KMS-11 (cell line): ENCODE results near the gene ZNF345.

ENCODE experiments used
- H2AFZ ChIP-seq: fragments of 200-600 bp; sonication (generic); 2 replicates; pipeline ENCODE4 v1.6.1; 2016; ENCODE audit warnings: antibody characterized with exemption, mixed run types, low read depth
- H3K27ac ChIP-seq: fragments of 200-600 bp; sonication (generic); 2 replicates; pipeline ENCODE4 v1.6.1; 2016; ENCODE audit warnings: mild to moderate bottlenecking, mixed run types
- H3K27me3 ChIP-seq: fragments of 200-600 bp; sonication (generic); 2 replicates; pipeline ENCODE4 v1.6.1; 2017; ENCODE audit warnings: mild to moderate bottlenecking, low read depth, mixed run types, moderate library complexity; ENCODE audit not compliant: insufficient read depth
- H3K36me3 ChIP-seq: fragments of 200-600 bp; sonication (generic); 2 replicates; pipeline ENCODE4 v1.6.1; 2017; ENCODE audit warnings: mild to moderate bottlenecking, mixed run types; ENCODE audit not compliant: insufficient read depth
- H3K4me1 ChIP-seq: fragments of 200-600 bp; sonication (generic); 2 replicates; pipeline ENCODE4 v1.6.1; 2016; ENCODE audit warnings: mild to moderate bottlenecking, low read depth, mixed run types; ENCODE audit not compliant: poor library complexity, severe bottlenecking
- H3K4me2 ChIP-seq: fragments of 200-600 bp; sonication (generic); 2 replicates; pipeline ENCODE4 v1.7.0; 2016; ENCODE audit warnings: mild to moderate bottlenecking, mixed run types
- H3K4me3 ChIP-seq: fragments of 200-600 bp; sonication (generic); IDR thresholded peaks from 2 replicates; pipeline ENCODE4 v1.6.1; 2017; ENCODE audit warnings: low read depth, low read length, mixed read lengths; ENCODE audit not compliant: insufficient read depth
- H3K79me2 ChIP-seq: fragments of 200-600 bp; sonication (generic); 2 replicates; pipeline ENCODE4 v1.6.1; 2016; ENCODE audit warnings: low read depth, mixed run types; ENCODE audit not compliant: insufficient read depth
- H3K9ac ChIP-seq: fragments of 200-600 bp; sonication (generic); 2 replicates; pipeline ENCODE4 v1.6.1; 2016; ENCODE audit warnings: mild to moderate bottlenecking, mixed run types
- H4K20me1 ChIP-seq: fragments of 200-600 bp; sonication (generic); 2 replicates; pipeline ENCODE4 v1.6.1; 2016; ENCODE audit warnings: mild to moderate bottlenecking, mixed run types; ENCODE audit not compliant: insufficient read depth
- TF ChIP-seq, protein P1 (sequence below): fragments of 200-600 bp; sonication (generic); conservative IDR thresholded peaks from 2 replicates; pipeline ENCODE4 v1.6.1; 2017; ENCODE audit warnings: low read depth, mild to moderate bottlenecking, antibody characterized with exemption, low read length, moderate library complexity, mixed read lengths

ZNF345 gene

DNA sequence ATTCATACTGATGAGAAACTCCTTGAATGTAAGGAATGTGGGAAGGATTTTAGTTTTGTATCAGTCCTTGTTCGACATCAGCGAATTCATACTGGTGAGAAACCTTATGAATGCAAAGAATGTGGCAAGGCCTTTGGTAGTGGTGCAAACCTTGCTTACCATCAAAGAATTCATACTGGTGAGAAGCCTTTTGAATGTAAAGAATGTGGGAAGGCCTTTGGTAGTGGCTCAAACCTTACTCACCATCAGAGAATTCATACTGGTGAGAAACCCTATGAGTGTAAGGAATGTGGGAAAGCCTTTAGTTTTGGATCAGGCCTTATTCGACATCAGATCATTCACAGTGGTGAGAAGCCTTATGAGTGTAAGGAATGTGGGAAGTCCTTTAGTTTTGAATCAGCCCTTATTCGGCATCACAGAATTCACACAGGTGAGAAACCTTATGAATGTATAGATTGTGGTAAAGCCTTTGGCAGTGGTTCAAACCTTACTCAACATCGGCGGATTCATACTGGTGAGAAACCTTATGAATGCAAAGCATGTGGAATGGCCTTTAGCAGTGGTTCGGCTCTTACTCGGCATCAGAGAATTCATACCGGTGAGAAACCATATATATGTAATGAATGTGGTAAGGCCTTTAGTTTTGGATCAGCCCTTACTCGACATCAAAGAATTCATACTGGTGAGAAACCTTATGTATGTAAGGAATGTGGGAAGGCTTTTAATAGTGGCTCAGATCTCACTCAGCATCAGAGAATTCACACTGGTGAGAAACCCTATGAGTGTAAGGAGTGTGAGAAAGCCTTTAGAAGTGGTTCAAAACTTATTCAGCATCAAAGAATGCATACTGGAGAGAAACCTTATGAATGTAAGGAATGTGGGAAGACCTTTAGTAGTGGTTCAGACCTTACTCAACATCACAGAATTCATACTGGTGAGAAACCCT is 26.6 kb downstream of the ZNF345 start:
- Histone ChIP-seq H3K79me2 (no peaks in the 10 kb centered on the region), H3K27ac (no peak overlapping the region), H4K20me1 (no peaks in the 10 kb centered on the region), H3K27me3 (no peaks in the 10 kb centered on the region), H3K36me3 (no peaks in the 10 kb centered on the region), H3K4me1 (no peaks in the 10 kb centered on the region), H3K4me2 (no peak overlapping the region), H3K9ac (no peak overlapping the region), H3K4me3 (no peak overlapping the region), H2AFZ (no peak overlapping the region)
- TF ChIP-seq, protein P1, sequence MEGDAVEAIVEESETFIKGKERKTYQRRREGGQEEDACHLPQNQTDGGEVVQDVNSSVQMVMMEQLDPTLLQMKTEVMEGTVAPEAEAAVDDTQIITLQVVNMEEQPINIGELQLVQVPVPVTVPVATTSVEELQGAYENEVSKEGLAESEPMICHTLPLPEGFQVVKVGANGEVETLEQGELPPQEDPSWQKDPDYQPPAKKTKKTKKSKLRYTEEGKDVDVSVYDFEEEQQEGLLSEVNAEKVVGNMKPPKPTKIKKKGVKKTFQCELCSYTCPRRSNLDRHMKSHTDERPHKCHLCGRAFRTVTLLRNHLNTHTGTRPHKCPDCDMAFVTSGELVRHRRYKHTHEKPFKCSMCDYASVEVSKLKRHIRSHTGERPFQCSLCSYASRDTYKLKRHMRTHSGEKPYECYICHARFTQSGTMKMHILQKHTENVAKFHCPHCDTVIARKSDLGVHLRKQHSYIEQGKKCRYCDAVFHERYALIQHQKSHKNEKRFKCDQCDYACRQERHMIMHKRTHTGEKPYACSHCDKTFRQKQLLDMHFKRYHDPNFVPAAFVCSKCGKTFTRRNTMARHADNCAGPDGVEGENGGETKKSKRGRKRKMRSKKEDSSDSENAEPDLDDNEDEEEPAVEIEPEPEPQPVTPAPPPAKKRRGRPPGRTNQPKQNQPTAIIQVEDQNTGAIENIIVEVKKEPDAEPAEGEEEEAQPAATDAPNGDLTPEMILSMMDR = no peak

DNA sequence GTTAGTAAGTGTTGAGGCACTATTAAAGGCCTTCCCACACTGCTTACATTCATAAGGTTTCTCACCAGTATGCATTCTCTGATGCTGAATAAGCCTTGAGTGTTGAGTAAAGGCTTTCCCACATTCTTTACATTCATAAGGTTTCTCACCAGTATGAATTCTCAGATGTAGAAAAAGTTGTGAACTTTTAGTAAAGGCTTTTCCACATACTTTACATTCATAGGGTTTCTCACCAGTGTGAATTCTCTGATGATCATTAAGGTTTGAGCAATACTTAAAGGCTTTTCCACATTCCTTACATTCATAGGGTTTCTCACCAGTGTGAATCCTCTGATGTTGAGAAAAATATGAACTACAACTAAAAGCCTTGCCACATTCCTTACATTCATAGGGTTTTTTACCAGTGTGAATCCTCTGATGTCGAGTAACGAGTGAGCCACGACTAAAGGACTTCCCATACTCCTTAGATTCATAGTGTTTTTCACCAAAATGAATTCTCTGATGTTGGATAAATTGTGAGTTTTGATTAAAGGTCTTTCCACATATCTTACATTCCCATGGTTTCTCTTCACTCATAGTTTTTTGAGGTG is 41.2 kb downstream of the ZNF345 start:
- Histone ChIP-seq H3K4me1 (no peaks in the 10 kb centered on the region), H2AFZ (no peak overlapping the region), H3K4me2 (no peak overlapping the region), H3K36me3 (no peaks in the 10 kb centered on the region), H4K20me1 (no peaks in the 10 kb centered on the region), H3K27me3 (no peaks in the 10 kb centered on the region), H3K9ac (no peak overlapping the region), H3K4me3 (no peak overlapping the region), H3K79me2 (no peaks in the 10 kb centered on the region), H3K27ac (no peak overlapping the region)
- TF ChIP-seq, protein P1 = no peak

DNA sequence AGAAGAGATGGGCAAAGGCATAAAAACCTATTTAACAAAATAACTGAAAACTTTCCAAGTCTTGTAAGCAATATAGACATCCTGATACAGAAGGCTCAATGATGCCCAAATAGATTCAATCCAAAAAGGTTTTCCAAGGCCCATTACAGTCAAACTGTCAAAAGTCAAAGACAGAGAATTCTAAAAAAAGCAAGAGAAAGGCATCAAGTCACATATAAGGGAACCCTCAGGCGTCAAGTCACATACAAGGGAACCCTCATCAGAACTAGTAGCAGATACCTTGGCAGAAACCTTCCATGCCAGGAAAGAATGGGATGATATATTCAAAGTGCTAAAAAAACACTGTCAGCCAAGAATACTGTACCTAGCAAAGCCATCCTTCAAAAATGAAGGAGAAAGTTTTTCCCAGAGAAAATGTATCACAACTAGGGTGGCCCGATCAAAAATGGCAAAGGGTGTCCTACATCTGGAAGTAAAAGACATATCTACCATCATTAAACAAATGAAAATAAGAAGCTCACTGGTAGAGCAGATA is 44.2 kb downstream of the ZNF345 start:
- Histone ChIP-seq H2AFZ (no peak overlapping the region), H3K79me2 (no peaks in the 10 kb centered on the region), H3K27ac (no peak overlapping the region), H3K4me2 (no peak overlapping the region), H3K4me3 (no peak overlapping the region), H3K36me3 (no peaks in the 10 kb centered on the region), H3K9ac (no peak overlapping the region), H3K4me1 (no peaks in the 10 kb centered on the region), H4K20me1 (no peaks in the 10 kb centered on the region), H3K27me3 (no peaks in the 10 kb centered on the region)
- TF ChIP-seq, protein P1 = no peak

DNA sequence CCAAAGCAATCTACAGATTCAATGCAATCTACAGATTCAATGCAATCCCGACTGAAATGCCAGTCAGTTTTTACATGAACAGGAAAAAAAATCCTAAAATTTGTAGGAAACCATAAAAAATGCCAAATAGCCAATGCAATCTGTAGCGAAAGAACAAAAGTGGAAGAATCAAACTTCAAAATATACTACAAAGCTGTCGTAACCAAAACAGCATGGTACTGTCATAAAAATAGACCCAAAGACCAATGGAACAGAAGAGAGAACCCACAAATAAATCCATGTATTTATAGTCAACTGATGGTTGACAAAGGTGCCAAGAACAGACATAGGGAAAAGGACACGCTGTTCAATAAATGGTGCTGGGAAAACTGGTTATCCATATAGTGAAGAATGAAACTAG is 47.7 kb downstream of the ZNF345 start:
- TF ChIP-seq, protein P1 = no peak
- Histone ChIP-seq H3K79me2 (no peaks in the 10 kb centered on the region), H3K4me2 (no peak overlapping the region), H2AFZ (no peak overlapping the region), H3K9ac (no peak overlapping the region), H3K4me1 (no peaks in the 10 kb centered on the region), H3K4me3 (no peak overlapping the region), H3K27ac (no peak overlapping the region), H4K20me1 (no peaks in the 10 kb centered on the region), H3K27me3 (no peaks in the 10 kb centered on the region), H3K36me3 (no peaks in the 10 kb centered on the region)
